IMR-90 (cell line): ENCODE data around the gene WNT9B. TPM values are rescaled to one million over a fixed set of nuclear protein-coding genes. Genes with fewer than 3 reads are reported as not detected.

Source experiments
- ATAC-seq: fragments of 200-7000 bp; cut with Tn5 transposase; 2 replicates; pipeline ENCODE4 v1.9.1; 2020; ENCODE audit warnings: low read depth, mild to moderate bottlenecking, moderate library complexity
- BruUV-seq: library from RNA; stranded (reverse); fragments of 400-500 nt; replicated peaks from 2 replicates; lab custom pipeline; 2021; lab: Mats Ljungman, UMichigan
- CTCF ChIA-PET: fragments of 300-600 bp; formaldehyde crosslinking; extraction: SDS; loops from one replicate; lab custom pipeline; 2021; ENCODE audit warnings: antibody characterized with exemption; lab: Yijun Ruan, JAX
- POLR2A ChIA-PET: fragments of 300-600 bp; sonication (Branson Sonifier 250); formaldehyde crosslinking; loops from one replicate; lab custom pipeline; 2022; ENCODE audit warnings: antibody characterized with exemption; ENCODE audit not compliant: unreplicated experiment; lab: Charles Lee
- DNase-seq: peaks from one replicate; pipeline ENCODE4 v3.0.0; 2013
- H2AFZ ChIP-seq: replicated peaks from 2 replicates; pipeline ENCODE3; 2013; ENCODE audit warnings: low read length, mild to moderate bottlenecking; ENCODE audit not compliant: poor library complexity
- H2AK5ac ChIP-seq: 2 replicates; pipeline ENCODE4 v1.6.1; 2013; ENCODE audit warnings: low read depth, low read length, inconsistent platforms
- H2AK9ac ChIP-seq: replicated peaks from 2 replicates; pipeline ENCODE3; 2013; ENCODE audit warnings: mild to moderate bottlenecking, low read depth, low read length, moderate library complexity; ENCODE audit not compliant: poor library complexity
- H2BK120ac ChIP-seq: 2 replicates; pipeline ENCODE4 v1.6.1; 2013; ENCODE audit warnings: low read depth, low read length, inconsistent platforms
- H2BK15ac ChIP-seq: 3 replicates; pipeline ENCODE4 v1.6.1; 2013; ENCODE audit warnings: low read depth, low read length, inconsistent platforms
- H2BK20ac ChIP-seq: 2 replicates; pipeline ENCODE4 v1.6.1; 2013; ENCODE audit warnings: low read depth, mild to moderate bottlenecking, inconsistent platforms, low read length, moderate library complexity
- H2BK5ac ChIP-seq: 2 replicates; pipeline ENCODE4 v1.6.1; 2013; ENCODE audit warnings: mild to moderate bottlenecking, low read depth, low read length, inconsistent platforms; ENCODE audit not compliant: poor library complexity, severe bottlenecking
- H3K14ac ChIP-seq: replicated peaks from 2 replicates; pipeline ENCODE4 v1.6.1; 2013; ENCODE audit warnings: low read depth, low read length, inconsistent platforms
- H3K18ac ChIP-seq: 2 replicates; pipeline ENCODE4 v1.6.1; 2013; ENCODE audit warnings: low read depth, low read length, control low read depth
- H3K23ac ChIP-seq: 2 replicates; pipeline ENCODE4 v1.6.1; 2013; ENCODE audit warnings: low read depth, low read length, inconsistent platforms
- H3K27ac ChIP-seq: 2 replicates; pipeline ENCODE4 v1.5.1; 2013; ENCODE audit warnings: mild to moderate bottlenecking, control low read depth, low read length; ENCODE audit not compliant: insufficient read depth
- H3K27me3 ChIP-seq: 2 replicates; pipeline ENCODE4 v1.6.1; 2013; ENCODE audit warnings: low read length; ENCODE audit not compliant: control insufficient read depth, insufficient read depth
- H3K36me3 ChIP-seq: 2 replicates; pipeline ENCODE4 v1.6.1; 2013; ENCODE audit warnings: low read length, mixed read lengths; ENCODE audit not compliant: control insufficient read depth, insufficient read depth
- H3K4ac ChIP-seq: 2 replicates; pipeline ENCODE4 v1.6.1; 2013; ENCODE audit warnings: low read depth, low read length, inconsistent platforms
- H3K4me1 ChIP-seq: 2 replicates; pipeline ENCODE4 v1.6.1; 2013; ENCODE audit warnings: low read length, mixed read lengths; ENCODE audit not compliant: control insufficient read depth, insufficient read depth
- H3K4me2 ChIP-seq: 2 replicates; pipeline ENCODE4 v1.6.1; 2013; ENCODE audit warnings: low read depth, mild to moderate bottlenecking, control low read depth, low read length, moderate library complexity
- H3K4me3 ChIP-seq: 2 replicates; pipeline ENCODE4 v1.5.1; 2013; ENCODE audit warnings: low read depth, mild to moderate bottlenecking, control low read depth, low read length, moderate library complexity; ENCODE audit not compliant: insufficient read depth
- H3K56ac ChIP-seq: 2 replicates; pipeline ENCODE4 v1.6.1; 2013; ENCODE audit warnings: low read length, inconsistent platforms; ENCODE audit not compliant: insufficient read depth; ENCODE audit errors: extremely low read depth
- H3K79me1 ChIP-seq, 2 experiments: 2 replicates each; pipeline ENCODE4 v1.6.1; 2013; ENCODE audit warnings: low read length in 2 of 2, inconsistent platforms in 1 of 2, low read depth in 1 of 2
- H3K9ac ChIP-seq: 2 replicates; pipeline ENCODE4 v1.6.1; 2013; ENCODE audit warnings: low read depth, low read length, control low read depth
- H3K9me1 ChIP-seq: 2 replicates; pipeline ENCODE4 v1.6.1; 2013; ENCODE audit warnings: low read length, inconsistent platforms; ENCODE audit not compliant: insufficient read depth
- H3K9me3 ChIP-seq: 2 replicates; pipeline ENCODE4 v1.6.1; 2013; ENCODE audit warnings: low read length; ENCODE audit not compliant: control insufficient read depth, insufficient read depth
- H4K20me1 ChIP-seq: 2 replicates; pipeline ENCODE4 v1.6.1; 2013; ENCODE audit warnings: low read length, inconsistent platforms; ENCODE audit not compliant: insufficient read depth
- H4K5ac ChIP-seq: 2 replicates; pipeline ENCODE4 v1.6.1; 2013; ENCODE audit warnings: mild to moderate bottlenecking, low read depth, low read length, control low read depth
- H4K8ac ChIP-seq, 2 experiments: 2 replicates each; pipeline ENCODE4 v1.6.1; 2013; ENCODE audit warnings: low read depth in 2 of 2, low read length in 2 of 2, control low read depth in 1 of 2, inconsistent platforms in 1 of 2
- H4K91ac ChIP-seq: 2 replicates; pipeline ENCODE4 v1.6.1; 2013; ENCODE audit warnings: low read depth, low read length, inconsistent platforms; ENCODE audit not compliant: insufficient read depth
- ELK1 ChIP-seq: fragments of 150-350 bp; IDR thresholded peaks from 2 replicates; pipeline ENCODE4 v1.6.1; 2016; ENCODE audit warnings: low read depth, mild to moderate bottlenecking, low read length, moderate library complexity, borderline replicate concordance
- WGBS, 2 experiments: methylation state at CpG; one replicate each; pipeline versions ENCODE4 v1.1.5 to v1.1.7; 2013; ENCODE audit warnings: missing lambda C conversion rate in 2 of 2; ENCODE audit not compliant: insufficient read length in 1 of 2; ENCODE audit errors: extremely low coverage in 2 of 2; 5-methylcytosine and 5-hydroxymethylcytosine counted together
- dilution Hi-C: fragments of 300-500 bp; cut with HindIII; formaldehyde crosslinking; loops from one replicate; pipeline ENCODE4 v1.14.3; 2018; ENCODE audit warnings: low sequenced_read_pairs; ENCODE audit not compliant: unreplicated experiment
- in situ Hi-C: fragments of 300-500 bp; cut with MboI; formaldehyde crosslinking; loops from 3 replicates; pipeline ENCODE4 v1.14.3; 2019; ENCODE audit warnings: low sequenced_read_pairs, inconsistent platforms, mixed read lengths
- intact Hi-C: fragments of 100-400 bp; cut with micrococcal nuclease; formaldehyde crosslinking; loops from 2 replicates; pipeline ENCODE4 v1.10.0; 2022
- polyA plus RNA-seq, 3 experiments: library from polyadenylated mRNA; depleted of rRNA; stranded (reverse); fragments of >200 nt; gene quantifications; 2 replicates each; pipeline ENCODE4 v1.2.3, GENCODE V29; 2012; ENCODE audit warnings: low replicate concordance in 1 of 3
- total RNA-seq: library from RNA; depleted of rRNA; stranded (reverse); fragments of >200 nt; gene quantifications from 2 replicates; pipeline ENCODE4 v1.2.3, GENCODE V29; 2012

Gene WNT9B
- total and polyA plus RNA-seq, 2 of the 4 experiments (the other 2 are of a cell fraction), result not detected

GRCh38 chr17:46894024-46894423 is 42.6 kb downstream of the WNT9B start:
- H3K9me1 ChIP-seq, result no peaks in the 10 kb centered on the region
- H4K5ac ChIP-seq, result no peak overlapping the region
- in situ Hi-C loops (no loop called here), dilution Hi-C loops (no loop called here), intact Hi-C loops (no loop called here)
- no peaks in the 10 kb centered on the region for H3K79me1 ChIP-seq
- no peak overlapping the region for H4K91ac ChIP-seq
- H2BK15ac ChIP-seq, result no peak overlapping the region
- peaks cover 73% of the 10 kb centered on the region for H3K27me3 ChIP-seq
- no peak overlapping the region for H3K14ac ChIP-seq
- no peaks in the 10 kb centered on the region for H3K36me3 ChIP-seq
- CTCF ChIA-PET, result no interaction called here
- H2BK20ac ChIP-seq, result no peak overlapping the region
- no TSS peak for BruUV-seq
- H3K4me2 ChIP-seq, result no peak overlapping the region
- H3K9ac ChIP-seq, result no peak overlapping the region
- H2AK9ac ChIP-seq, result no peak overlapping the region
- H3K27ac ChIP-seq, result no peak overlapping the region
- no peak overlapping the region for H2AK5ac ChIP-seq
- no peaks in the 10 kb centered on the region for H3K4me1 ChIP-seq
- no peak overlapping the region for H2BK5ac ChIP-seq
- DNase-seq (no peak), ATAC-seq (no peak)
- H3K4ac ChIP-seq, result no peak overlapping the region
- no peak for TF ChIP-seq ELK1
- no peaks in the 10 kb centered on the region for H4K20me1 ChIP-seq
- H2BK120ac ChIP-seq, result no peak overlapping the region
- no peak overlapping the region for H3K56ac ChIP-seq
- POLR2A ChIA-PET, result no interaction called here
- H4K8ac ChIP-seq, result no peak overlapping the region
- peaks cover 3% of the 10 kb centered on the region; the same call in 1 of the 2 replicates for H3K9me3 ChIP-seq
- no peak overlapping the region for H3K4me3 ChIP-seq
- no peak overlapping the region for H3K18ac ChIP-seq
- H3K23ac ChIP-seq, result no peak overlapping the region
- no peak overlapping the region for H2AFZ ChIP-seq
- 74% methylated on average over 5 of the region's 9 CpGs; no CpG with 5 or more reads in 1 of the 2 experiments for WGBS, 2 experiments
